Kidney (tissue), 14 donors: ENCODE measurements around the gene ACSM6. TPM values are rescaled to one million over a fixed set of nuclear protein-coding genes. Genes with fewer than 3 reads are reported as not detected.

Source experiments
- DNase-seq, 5 donors: peaks; one replicate each; pipeline ENCODE4 v3.0.0-alpha.2; 2013 to 2020
- FAIRE-seq: peaks from 2 replicates; lab custom pipeline; 2012; peaks lifted over from hg19 to GRCh38; lab: Jason Lieb, UNC
- H3K27ac ChIP-seq, 2 donors: one replicate each; pipeline ENCODE4 v1.7.0; 2013; ENCODE audit warnings: low read depth in 2 of 2, low read length in 2 of 2, inconsistent platforms in 1 of 2
- H3K27me3 ChIP-seq: one replicate; pipeline ENCODE4 v1.7.1; 2013; ENCODE audit warnings: low read length, inconsistent platforms; ENCODE audit not compliant: control insufficient read depth, insufficient read depth
- H3K36me3 ChIP-seq, 3 donors: one replicate each; pipeline versions ENCODE4 v1.7.0 to v1.7.1; 2013; ENCODE audit warnings: low read length in 3 of 3, control low read depth in 1 of 3, inconsistent platforms in 1 of 3; ENCODE audit not compliant: insufficient read depth in 3 of 3, control insufficient read depth in 2 of 3
- H3K4me1 ChIP-seq, 3 donors: one replicate each; pipeline versions ENCODE4 v1.7.0 to v1.7.1; 2013; ENCODE audit warnings: low read length in 3 of 3, inconsistent platforms in 1 of 3, low read depth in 1 of 3; ENCODE audit not compliant: control insufficient read depth in 2 of 3, insufficient read depth in 2 of 3
- H3K4me3 ChIP-seq, 3 donors: one replicate each; pipeline versions ENCODE4 v1.7.0 to v1.8.1; 2013; ENCODE audit warnings: low read length in 3 of 3, control low read depth in 1 of 3, inconsistent platforms in 1 of 3
- H3K9ac ChIP-seq, 3 donors: one replicate each; pipeline versions ENCODE4 v1.7.0 to v1.7.1; 2013; ENCODE audit warnings: low read length in 3 of 3, control low read depth in 1 of 3, inconsistent platforms in 1 of 3
- H3K9me3 ChIP-seq, 3 donors: one replicate each; pipeline versions ENCODE4 v1.7.0 to v1.7.1; 2013; ENCODE audit warnings: low read length in 3 of 3, control low read depth in 1 of 3, inconsistent platforms in 1 of 3; ENCODE audit not compliant: control insufficient read depth in 2 of 3, insufficient read depth in 1 of 3
- intact Hi-C: fragments of 100-400 bp; cut with DNase I; formaldehyde crosslinking; loops from one replicate; pipeline ENCODE4 v1.11.1; 2022
- polyA plus RNA-seq: library from polyadenylated mRNA; stranded (reverse); fragments of 350-450 nt; fragmentation: Illumina TruSeq; extraction: RNeasy Lipid Tissue Mini Kit (QIAGEN cat#74804); gene quantifications from one replicate; pipeline ENCODE4 v1.2.3, GENCODE V29; 2014; ENCODE audit warnings: low read depth, low replicate concordance; ENCODE audit not compliant: insufficient read depth
- total RNA-seq: library from RNA; stranded (reverse); fragmentation: NEBNext Ultra II Directional; extraction: Animal tissue kit (Norgen Biotek cat#: 25700); gene quantifications from one replicate; pipeline ENCODE4 v1.2.1, GENCODE V29; 2021
- TF ChIP-seq, protein P1 (sequence below): IDR thresholded peaks from 3 replicates; pipeline ENCODE4 v1.5.1; 2012; ENCODE audit warnings: mild to moderate bottlenecking, moderate library complexity, borderline replicate concordance; ENCODE audit not compliant: insufficient read depth; ENCODE audit errors: extremely low read depth
- donor health status: control.
- donor health status: control.
- donor health status: control.
- donor health status: control.
- donor health status: control.
- donor health status: DM: yes; HTN: yes; CAD: no.
- donor health status: Normal renal cell carcinoma (clear cell type).

The ACSM6 gene
- total and polyA plus RNA-seq, 2 donors from 2014 or later: 0.34 TPM; not detected in 1

DNA sequence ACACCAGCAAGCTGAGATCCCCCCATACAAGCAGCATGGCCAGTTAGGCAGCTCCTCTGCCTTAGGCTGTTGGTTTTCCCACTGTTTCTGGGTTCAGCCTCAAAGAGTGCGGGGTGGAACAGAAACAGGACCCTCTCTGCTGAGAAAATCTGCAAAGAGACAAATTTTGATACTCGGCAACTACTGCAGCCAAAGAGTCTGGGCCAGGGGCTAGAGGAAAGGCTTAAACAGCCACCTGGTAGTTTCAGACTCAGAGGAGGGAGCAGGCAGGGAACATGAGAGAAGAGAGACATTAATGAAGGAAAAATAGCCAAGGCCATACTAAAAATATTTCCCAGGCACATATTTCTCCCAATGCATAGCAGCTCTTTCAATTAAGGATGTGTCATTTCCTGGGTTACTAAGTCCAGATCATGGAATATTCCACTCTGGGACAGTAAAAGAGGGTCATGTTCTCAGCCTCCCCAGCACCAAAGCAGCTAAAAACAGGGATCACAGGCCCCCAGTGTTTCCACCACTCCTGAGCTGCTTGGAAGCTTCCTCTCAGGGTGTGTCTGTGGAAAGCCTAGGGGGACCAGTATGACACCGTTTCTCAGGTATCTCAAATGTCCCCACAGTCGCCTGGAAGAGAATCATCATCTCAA, 67.0 kb downstream of the ACSM6 start:
- FAIRE-seq (no peak), DNase-seq (no peak)
- Histone ChIP-seq H3K9ac (no peak overlapping the region), H3K36me3 (peaks cover 0 to 4% (median 3%) of the 10 kb centered on the region in 3 donors), H3K4me3 (no peak overlapping the region), H3K9me3 (peaks cover 0 to 2% (median 0%) of the 10 kb centered on the region in 3 donors), H3K27ac (peak overlapping the region in 1 of 2 donors; percentile 41), H3K27me3 (no peaks in the 10 kb centered on the region), H3K4me1 (no peaks in the 10 kb centered on the region)
- TF ChIP-seq, protein P1, sequence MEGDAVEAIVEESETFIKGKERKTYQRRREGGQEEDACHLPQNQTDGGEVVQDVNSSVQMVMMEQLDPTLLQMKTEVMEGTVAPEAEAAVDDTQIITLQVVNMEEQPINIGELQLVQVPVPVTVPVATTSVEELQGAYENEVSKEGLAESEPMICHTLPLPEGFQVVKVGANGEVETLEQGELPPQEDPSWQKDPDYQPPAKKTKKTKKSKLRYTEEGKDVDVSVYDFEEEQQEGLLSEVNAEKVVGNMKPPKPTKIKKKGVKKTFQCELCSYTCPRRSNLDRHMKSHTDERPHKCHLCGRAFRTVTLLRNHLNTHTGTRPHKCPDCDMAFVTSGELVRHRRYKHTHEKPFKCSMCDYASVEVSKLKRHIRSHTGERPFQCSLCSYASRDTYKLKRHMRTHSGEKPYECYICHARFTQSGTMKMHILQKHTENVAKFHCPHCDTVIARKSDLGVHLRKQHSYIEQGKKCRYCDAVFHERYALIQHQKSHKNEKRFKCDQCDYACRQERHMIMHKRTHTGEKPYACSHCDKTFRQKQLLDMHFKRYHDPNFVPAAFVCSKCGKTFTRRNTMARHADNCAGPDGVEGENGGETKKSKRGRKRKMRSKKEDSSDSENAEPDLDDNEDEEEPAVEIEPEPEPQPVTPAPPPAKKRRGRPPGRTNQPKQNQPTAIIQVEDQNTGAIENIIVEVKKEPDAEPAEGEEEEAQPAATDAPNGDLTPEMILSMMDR: no peak
- intact Hi-C loops: no loop called here

DNA sequence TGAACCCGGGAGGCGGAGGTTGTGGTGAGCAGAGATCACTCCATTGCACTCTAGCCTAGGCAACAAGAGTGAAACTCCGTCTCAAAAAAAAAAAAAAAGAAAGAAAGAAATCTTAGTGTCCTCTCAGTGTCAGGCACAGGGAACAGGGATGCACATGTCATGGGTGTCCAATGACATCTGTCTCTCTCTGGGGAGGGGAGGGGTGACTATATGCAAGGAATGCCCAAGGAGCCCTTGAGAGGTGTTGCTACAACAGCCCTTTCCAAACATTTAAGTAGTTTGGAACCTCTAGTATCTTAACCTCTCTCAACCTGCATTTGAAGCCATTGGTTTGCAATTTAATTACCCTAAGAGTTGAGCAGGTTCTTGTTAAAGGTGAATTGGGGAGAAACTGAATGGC, 67.9 kb downstream of the ACSM6 start:
- H3K4me3 ChIP-seq: no peak overlapping the region
- DNase-seq (no peak), FAIRE-seq (no peak)
- H3K27me3 ChIP-seq: no peaks in the 10 kb centered on the region
- H3K27ac ChIP-seq: no peak overlapping the region
- TF ChIP-seq, protein P1: no peak
- H3K4me1 ChIP-seq: peaks cover 0 to 2% (median 0%) of the 10 kb centered on the region in 3 donors
- no peaks in the 10 kb centered on the region for H3K9me3 ChIP-seq
- intact Hi-C loops: no loop called here
- H3K36me3 ChIP-seq: peaks cover 0 to 4% (median 3%) of the 10 kb centered on the region in 3 donors
- H3K9ac ChIP-seq: no peak overlapping the region

DNA sequence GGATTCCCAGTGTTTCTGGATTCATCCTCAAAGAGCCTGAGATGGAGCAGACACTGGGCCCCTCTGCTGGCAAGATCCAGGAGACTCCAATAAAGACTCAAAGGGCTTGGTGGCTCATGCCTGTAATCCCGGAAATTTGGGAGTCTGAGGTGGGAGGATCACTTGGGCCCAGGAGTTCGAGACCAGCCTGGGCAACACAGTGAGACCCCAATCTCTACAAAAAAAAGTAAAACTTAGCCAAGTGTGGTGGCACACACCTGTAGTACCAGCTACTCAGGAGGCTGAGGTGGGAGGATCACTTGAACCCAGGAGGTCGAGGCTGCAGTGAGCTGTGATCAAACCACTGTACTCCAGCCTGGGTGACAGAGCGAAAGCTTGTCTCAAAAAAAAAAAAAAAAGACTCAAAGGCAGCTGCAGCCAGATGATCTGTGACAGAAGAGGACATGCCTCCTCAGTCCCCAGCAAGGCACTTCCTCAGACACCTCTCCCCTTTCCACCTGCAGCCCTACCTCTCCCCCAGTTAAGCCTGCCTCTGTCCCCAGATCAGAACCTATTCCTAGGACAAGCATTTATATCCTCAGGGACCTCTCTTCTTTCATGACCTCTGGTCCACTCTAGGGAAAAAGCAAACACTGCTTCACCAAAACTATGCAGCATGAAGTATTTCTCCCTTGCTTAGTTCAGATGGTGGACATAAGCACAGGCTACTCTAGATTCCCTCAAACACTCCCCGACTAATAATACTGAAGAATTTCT, 68.9 kb downstream of the ACSM6 start:
- FAIRE-seq (no peak), DNase-seq (no peak)
- Histone ChIP-seq H3K9me3 (no peaks in the 10 kb centered on the region), H3K36me3 (peaks cover 0 to 6% (median 4%) of the 10 kb centered on the region in 3 donors), H3K4me1 (peaks cover 0 to 2% (median 0%) of the 10 kb centered on the region in 3 donors), H3K9ac (no peak overlapping the region), H3K27ac (no peak overlapping the region), H3K4me3 (no peak overlapping the region), H3K27me3 (no peaks in the 10 kb centered on the region)
- TF ChIP-seq, protein P1: no peak
- intact Hi-C loops: no loop called here
